Measurements from ENCODE around the gene PDE6D.
A peak's percentile ranks its signal among the peaks of the same experiment; 100 is the strongest.

PDE6D gene

GRCh38 chr2:231780909-231781797 lies at the start of gene PDE6D:
Gene PDE6D (minus strand): TSS chr2:231781282. CDS start chr2:231781114, 168 bp downstream.
- H3K4me1 ChIP-seq (ENCODE audit: control insufficient read depth in 1 of 2, insufficient read depth in 1 of 2, low read depth in 1 of 2, low read length in 1 of 2): peaks cover 25 to 30% of the 10 kb centered on the region in 2 experiments
- no peaks in the 10 kb centered on the region for H3K36me3 ChIP-seq
- TF ChIP-seq CTCF (IDR thresholded peaks at IDR 0.05): peak; percentile 22

GRCh38 chr2:231821908-231822307 lies 40.8 kb upstream of the PDE6D start:
- no peak for TF ChIP-seq CTCF (IDR thresholded peaks at IDR 0.05)
- no peak overlapping the region for H3K27ac ChIP-seq
- no peaks in the 10 kb centered on the region for H3K36me3 ChIP-seq
- H3K27me3 ChIP-seq: no peaks in the 10 kb centered on the region
- H3K9me3 ChIP-seq: no peaks in the 10 kb centered on the region
- H3K4me1 ChIP-seq (ENCODE audit: control insufficient read depth in 1 of 2, insufficient read depth in 1 of 2, low read depth in 1 of 2, low read length in 1 of 2): no peaks in the 10 kb centered on the region
- H3K4me3 ChIP-seq (ENCODE audit: low read depth in 1 of 2, low read length in 1 of 2): no peak overlapping the region

More at GRCh38 chr2:231780909-231781797, at the start of gene PDE6D:
- H3K27ac ChIP-seq: peak within 1 kb of the TSS; percentile 73
- H3K4me3 ChIP-seq (ENCODE audit: low read depth in 1 of 2, low read length in 1 of 2): peak within 1 kb of the TSS; percentile 91 to 100
- H3K9me3 ChIP-seq: no peaks in the 10 kb centered on the region
- peaks cover 18% of the 10 kb centered on the region for H3K27me3 ChIP-seq

- H3K4me1 ChIP-seq (ENCODE audit: control insufficient read depth in 1 of 2, insufficient read depth in 1 of 2, low read depth in 1 of 2, low read length in 1 of 2): no peaks in the 10 kb centered on the region
- no peaks in the 10 kb centered on the region for H3K9me3 ChIP-seq
- TF ChIP-seq CTCF (IDR thresholded peaks at IDR 0.05): no peak
- H3K4me3 ChIP-seq (ENCODE audit: low read depth in 1 of 2, low read length in 1 of 2): no peak overlapping the region
- no peaks in the 10 kb centered on the region for H3K27me3 ChIP-seq
- no peak overlapping the region for H3K27ac ChIP-seq
- H3K36me3 ChIP-seq: no peaks in the 10 kb centered on the region
These were observed 39.8 kb upstream of the PDE6D start for GRCh38 chr2:231820786-231821303.

- Histone ChIP-seq H3K9me3 (no peaks in the 10 kb centered on the region), H3K36me3 (no peaks in the 10 kb centered on the region), H3K27me3 (no peaks in the 10 kb centered on the region), H3K4me1 (ENCODE audit: control insufficient read depth in 1 of 2, insufficient read depth in 1 of 2, low read depth in 1 of 2, low read length in 1 of 2) (no peaks in the 10 kb centered on the region), H3K4me3 (ENCODE audit: low read depth in 1 of 2, low read length in 1 of 2) (no peak overlapping the region), H3K27ac (no peak overlapping the region)
- no peak for TF ChIP-seq CTCF (IDR thresholded peaks at IDR 0.05)
These were observed 38.5 kb upstream of the PDE6D start for GRCh38 chr2:231819447-231820042.

GRCh38 chr2:231816327-231817026 lies 35.4 kb upstream of the PDE6D start:
- Histone ChIP-seq H3K27me3 (no peaks in the 10 kb centered on the region), H3K4me1 (ENCODE audit: control insufficient read depth in 1 of 2, insufficient read depth in 1 of 2, low read depth in 1 of 2, low read length in 1 of 2) (no peaks in the 10 kb centered on the region), H3K9me3 (no peaks in the 10 kb centered on the region), H3K4me3 (ENCODE audit: low read depth in 1 of 2, low read length in 1 of 2) (no peak overlapping the region), H3K27ac (no peak overlapping the region), H3K36me3 (no peaks in the 10 kb centered on the region)
- TF ChIP-seq CTCF (IDR thresholded peaks at IDR 0.05): no peak

All from neutrophil (primary cell).